ENCODE results near the gene UGT1A9.
A peak's percentile ranks its signal among the peaks of the same experiment; 100 is the strongest.

UGT1A9 gene

DNA sequence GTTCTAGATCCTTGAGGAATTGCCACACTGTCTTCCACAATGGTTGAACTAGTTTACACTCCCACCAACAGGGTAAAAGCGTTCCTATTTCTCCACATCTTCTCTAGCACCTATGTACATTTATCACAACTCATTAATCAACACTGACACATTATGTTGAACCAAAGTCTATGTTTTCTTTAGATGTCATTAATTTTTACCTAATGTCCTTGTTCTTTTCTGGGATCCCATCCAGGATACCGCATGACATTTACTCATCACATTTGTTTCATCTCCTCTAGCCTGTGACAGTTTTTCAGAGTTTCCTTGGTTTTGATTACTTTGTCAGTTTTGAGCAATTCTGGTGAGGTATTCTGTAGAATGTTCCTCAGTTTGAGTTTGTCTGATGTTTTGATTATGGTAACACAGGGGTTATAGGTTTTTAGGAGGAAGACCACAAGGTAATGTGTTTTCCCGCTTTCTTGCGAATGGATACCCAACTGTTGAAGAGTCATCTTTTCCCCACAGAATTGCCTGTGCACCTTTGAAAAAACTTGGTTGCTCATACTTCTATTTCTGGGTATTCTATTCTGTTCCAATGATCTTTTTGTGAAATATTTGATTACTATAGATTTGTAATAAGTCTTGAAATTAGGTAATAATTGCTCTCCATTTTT lies 3.0 kb upstream of the UGT1A9 start:
- DNase-seq = no peak
- TF ChIP-seq GATA1 (IDR thresholded peaks at IDR 0.05; ENCODE audit: low read depth, low read length) (no peak), POLR2A (IDR thresholded peaks at IDR 0.05; ENCODE audit: low read length) (no peak)

DNA sequence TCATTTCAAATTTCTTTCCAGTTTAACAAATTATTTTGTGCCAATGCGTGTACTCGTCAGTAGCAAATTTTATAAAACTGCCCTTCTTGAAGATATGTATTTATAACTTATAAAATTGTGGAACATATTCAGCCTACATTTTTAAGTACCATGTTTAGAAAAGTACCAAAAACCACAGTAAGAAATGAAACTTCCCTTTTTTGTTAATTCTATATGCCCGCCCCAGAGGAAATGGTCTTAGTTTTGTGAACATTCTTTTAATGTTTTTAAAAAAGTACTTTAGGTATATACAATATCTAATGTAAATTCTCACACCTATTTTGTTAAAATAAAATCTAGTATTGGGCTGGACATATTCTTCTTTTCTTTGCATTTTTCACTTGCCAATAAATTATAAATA lies 1.2 kb downstream of the UGT1A9 start:
- TF ChIP-seq POLR2A (IDR thresholded peaks at IDR 0.05; ENCODE audit: low read length) (no peak), GATA1 (IDR thresholded peaks at IDR 0.05; ENCODE audit: low read depth, low read length) (no peak)
- no peak for DNase-seq

DNA sequence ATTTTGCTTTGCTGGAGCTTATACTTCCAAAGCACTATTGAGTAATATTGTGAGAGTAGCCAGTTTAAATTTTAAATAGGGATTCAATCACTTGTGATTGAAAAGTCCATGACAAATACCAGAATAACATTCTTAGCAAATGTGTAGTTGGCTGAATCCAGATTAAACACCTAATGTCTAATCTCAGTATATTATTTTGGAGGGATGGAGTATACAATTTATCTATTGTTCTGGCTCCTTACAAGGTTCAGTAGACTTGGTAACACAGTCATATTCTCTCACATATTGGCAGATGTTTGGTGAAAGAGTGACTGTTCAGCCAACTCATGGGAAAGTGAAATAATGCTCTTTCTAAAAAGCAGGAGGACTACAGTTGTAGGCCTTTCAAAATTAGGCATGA lies 2.2 kb downstream of the UGT1A9 start:
- no peak for DNase-seq

DNA sequence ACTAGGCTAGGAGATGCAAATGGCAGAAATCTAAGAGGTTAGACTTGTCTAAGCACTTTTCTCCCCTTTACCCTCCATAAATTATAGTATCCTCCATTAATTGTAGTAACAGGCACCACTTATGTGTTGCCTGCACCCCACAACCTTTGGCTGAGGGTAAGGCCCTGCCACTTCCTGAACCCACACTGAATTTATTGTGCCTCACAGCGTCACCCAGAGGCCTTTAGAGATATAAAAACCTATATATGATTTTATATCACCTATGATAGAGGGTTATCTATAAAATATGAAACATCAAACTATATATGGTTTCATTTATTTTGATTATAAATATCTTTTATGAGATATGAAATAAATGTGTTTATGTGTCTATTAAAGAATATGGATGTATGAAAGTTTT lies 2.6 kb downstream of the UGT1A9 start:
- no peak for DNase-seq
- TF ChIP-seq POLR2A (IDR thresholded peaks at IDR 0.05; ENCODE audit: low read length) (no peak), GATA1 (IDR thresholded peaks at IDR 0.05; ENCODE audit: low read depth, low read length) (no peak)

More for the DNA sequence above, 2.2 kb downstream of the UGT1A9 start:
- no peak for TF ChIP-seq GATA1 (IDR thresholded peaks at IDR 0.05; ENCODE audit: low read depth, low read length)
- TF ChIP-seq POLR2A (IDR thresholded peaks at IDR 0.05; ENCODE audit: low read length) = no peak

DNA sequence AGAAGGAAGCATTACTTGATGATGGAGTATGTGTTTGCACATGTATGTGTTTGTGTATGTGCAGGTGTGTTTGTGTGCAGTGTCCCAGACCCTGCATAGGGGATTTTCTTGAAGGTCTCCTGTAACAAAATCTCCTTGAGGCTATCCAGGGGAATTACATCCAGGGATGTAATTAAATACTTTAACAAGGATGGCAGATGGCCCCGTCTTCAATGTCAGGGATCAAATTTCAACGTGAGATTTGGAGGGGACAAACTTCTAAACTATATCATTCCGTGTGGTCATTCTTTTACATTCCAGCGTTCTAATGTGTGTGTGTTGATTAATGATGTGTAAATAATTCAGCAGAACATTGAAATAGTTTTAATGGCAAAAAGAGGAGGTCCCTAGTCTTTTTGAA lies 3.3 kb downstream of the UGT1A9 start:
- TF ChIP-seq GATA1 (IDR thresholded peaks at IDR 0.05; ENCODE audit: low read depth, low read length) (no peak), POLR2A (IDR thresholded peaks at IDR 0.05; ENCODE audit: low read length) (no peak)
- DNase-seq = no peak

GRCh38 chr2:233676046-233676445 lies 4.3 kb downstream of the UGT1A9 start:
- TF ChIP-seq GATA1 (IDR thresholded peaks at IDR 0.05; ENCODE audit: low read depth, low read length) = no peak
- TF ChIP-seq POLR2A (IDR thresholded peaks at IDR 0.05; ENCODE audit: low read length) = no peak

GRCh38 chr2:233679196-233679595 lies 7.5 kb downstream of the UGT1A9 start:
- TF ChIP-seq GATA1 (IDR thresholded peaks at IDR 0.05; ENCODE audit: low read depth, low read length) (no peak), POLR2A (IDR thresholded peaks at IDR 0.05; ENCODE audit: low read length) (no peak)
- no peak for DNase-seq

More at GRCh38 chr2:233676046-233676445, 4.3 kb downstream of the UGT1A9 start:
- no peak for DNase-seq

DNA sequence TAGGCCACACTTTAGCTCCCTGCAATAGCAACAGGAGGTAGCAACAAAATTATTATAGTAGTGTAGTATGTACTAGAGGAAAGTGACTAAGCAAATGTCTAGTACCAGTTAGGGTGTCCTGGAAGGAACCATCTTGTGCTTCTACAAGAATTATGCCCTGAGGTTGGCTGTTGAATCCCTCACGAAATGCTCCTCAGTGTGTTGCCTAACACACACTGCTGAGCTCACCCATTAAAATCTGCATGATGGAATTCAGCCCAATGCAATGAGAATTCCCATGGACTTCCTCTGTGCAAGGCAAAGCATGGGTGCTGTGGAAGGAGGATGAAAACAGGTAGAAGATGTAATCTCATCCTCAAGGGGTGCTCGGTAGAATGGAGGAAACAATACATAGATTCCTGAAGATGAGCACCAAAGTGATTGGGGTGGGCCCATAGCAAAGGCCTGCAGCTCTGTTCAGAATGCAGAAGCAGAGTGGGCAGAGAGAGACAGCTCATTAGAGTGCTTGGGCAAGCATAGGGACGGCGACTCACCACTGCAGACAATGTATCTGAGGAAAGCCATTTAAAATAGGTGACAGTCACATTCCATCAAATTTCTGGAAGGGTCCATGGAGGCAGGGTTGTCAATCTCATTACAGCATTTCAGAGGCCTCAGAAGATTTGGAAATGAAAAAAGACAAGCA lies 8.8 kb downstream of the UGT1A9 start:
- no peak for TF ChIP-seq POLR2A (IDR thresholded peaks at IDR 0.05; ENCODE audit: low read length)
- no peak for TF ChIP-seq GATA1 (IDR thresholded peaks at IDR 0.05; ENCODE audit: low read depth, low read length)
- no peak for DNase-seq

DNA sequence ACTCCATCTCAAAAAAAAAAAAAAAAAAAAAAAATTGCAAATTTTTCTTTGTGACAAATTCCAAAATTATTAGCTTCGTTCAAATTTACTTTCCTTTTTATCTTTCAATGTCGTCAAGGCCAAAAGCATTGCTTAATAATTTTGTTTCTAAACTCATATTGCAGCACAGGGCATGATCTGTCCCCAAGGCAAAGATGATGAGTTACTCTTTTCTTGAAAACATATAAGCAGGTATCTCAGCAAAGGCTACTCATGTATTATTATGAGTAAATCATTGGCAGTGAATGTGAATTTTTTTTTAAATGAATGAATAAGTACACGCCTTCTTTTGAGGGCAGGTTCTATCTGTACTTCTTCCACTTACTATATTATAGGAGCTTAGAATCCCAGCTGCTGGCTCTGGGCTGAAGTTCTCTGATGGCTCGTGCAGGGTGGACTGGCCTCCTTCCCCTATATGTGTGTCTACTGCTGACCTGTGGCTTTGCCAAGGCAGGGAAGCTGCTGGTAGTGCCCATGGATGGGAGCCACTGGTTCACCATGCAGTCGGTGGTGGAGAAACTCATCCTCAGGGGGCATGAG lies 9.9 kb downstream of the UGT1A9 start, which contains the start of gene UGT1A7:
UGT1A7 (plus strand) TSS at position 381 of the 579 bp plus-strand sequence; CDS start at position 418, 37 bp downstream.
- DNase-seq = no peak
- TF ChIP-seq GATA1 (IDR thresholded peaks at IDR 0.05; ENCODE audit: low read depth, low read length) (no peak), POLR2A (IDR thresholded peaks at IDR 0.05; ENCODE audit: low read length) (no peak)

DNA sequence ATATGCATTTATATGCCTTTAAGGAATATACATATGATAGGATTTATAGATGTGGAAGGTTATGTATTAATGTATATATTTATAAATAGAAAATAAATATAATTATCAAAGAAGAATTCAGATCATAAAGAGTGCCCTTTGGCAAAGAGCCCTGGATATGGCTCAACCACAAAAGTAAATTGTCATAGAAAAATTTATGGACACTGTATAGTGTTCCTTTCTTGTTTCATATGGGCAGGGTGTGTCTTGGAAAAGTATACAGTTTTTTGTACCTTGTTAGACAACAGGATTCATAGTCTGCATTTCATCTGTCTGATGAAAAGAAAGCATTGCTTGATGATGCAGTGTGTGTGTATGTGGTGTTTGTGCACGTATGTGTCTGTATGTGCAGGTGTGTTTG lies 12.9 kb downstream of the UGT1A9 start:
- DNase-seq = no peak
- no peak for TF ChIP-seq GATA1 (IDR thresholded peaks at IDR 0.05; ENCODE audit: low read depth, low read length)
- no peak for TF ChIP-seq POLR2A (IDR thresholded peaks at IDR 0.05; ENCODE audit: low read length)

GRCh38 chr2:233686928-233687327 lies 15.2 kb downstream of the UGT1A9 start:
- peak; percentile 25 to 57 for DNase-seq
- TF ChIP-seq POLR2A (IDR thresholded peaks at IDR 0.05; ENCODE audit: low read length) (no peak), GATA1 (IDR thresholded peaks at IDR 0.05; ENCODE audit: low read depth, low read length) (no peak)

- TF ChIP-seq GATA1 (IDR thresholded peaks at IDR 0.05; ENCODE audit: low read depth, low read length) (no peak), POLR2A (IDR thresholded peaks at IDR 0.05; ENCODE audit: low read length) (no peak)
- no peak for DNase-seq
These were observed 16.6 kb downstream of the UGT1A9 start for GRCh38 chr2:233688341-233688740.

GRCh38 chr2:233689031-233689430 lies 17.3 kb downstream of the UGT1A9 start:
- no peak for TF ChIP-seq GATA1 (IDR thresholded peaks at IDR 0.05; ENCODE audit: low read depth, low read length)
- TF ChIP-seq POLR2A (IDR thresholded peaks at IDR 0.05; ENCODE audit: low read length) = no peak
- DNase-seq = no peak

GRCh38 chr2:233689501-233689900 lies 17.8 kb downstream of the UGT1A9 start:
- TF ChIP-seq GATA1 (IDR thresholded peaks at IDR 0.05; ENCODE audit: low read depth, low read length) (no peak), POLR2A (IDR thresholded peaks at IDR 0.05; ENCODE audit: low read length) (no peak)
- peak; percentile 17 to 52 for DNase-seq
